Ureter (tissue), 1 donor: ENCODE data around the gene RYR3. TPM values are rescaled to one million over a fixed set of nuclear protein-coding genes. Genes with fewer than 3 reads are reported as not detected.

Experiments
- DNase-seq: peaks from one replicate; pipeline ENCODE4 v3.0.0-alpha.2; 2020; ENCODE audit warnings: low spot score
- total RNA-seq: library from RNA; stranded (reverse); gene quantifications from one replicate; pipeline ENCODE4 v1.2.4, GENCODE V29; 2023
- donor health status: DM: yes; HTN: yes; CAD: no.

RYR3 gene
- total RNA-seq, 1 donor from 2014 or later, result 10.6 TPM

DNA sequence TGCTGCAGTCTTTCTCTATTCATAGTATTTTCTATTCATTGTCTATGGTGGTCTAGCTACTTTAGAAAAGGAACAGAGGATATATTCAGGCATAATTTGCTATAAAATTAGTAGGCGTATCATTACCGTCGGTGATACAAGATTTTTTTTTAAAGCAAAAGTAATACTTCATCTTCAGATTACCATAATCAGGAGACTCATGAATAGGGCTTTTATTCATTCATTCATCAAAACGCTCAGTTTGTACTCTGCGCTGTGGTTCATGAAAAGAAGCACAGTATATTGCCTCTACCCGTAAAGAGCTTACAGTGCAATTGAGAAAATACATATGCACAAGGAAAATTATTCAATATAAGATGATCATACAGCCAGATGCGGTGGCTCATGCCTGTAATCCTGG lies 520.9 kb downstream of the RYR3 start:
- no peak for DNase-seq

DNA sequence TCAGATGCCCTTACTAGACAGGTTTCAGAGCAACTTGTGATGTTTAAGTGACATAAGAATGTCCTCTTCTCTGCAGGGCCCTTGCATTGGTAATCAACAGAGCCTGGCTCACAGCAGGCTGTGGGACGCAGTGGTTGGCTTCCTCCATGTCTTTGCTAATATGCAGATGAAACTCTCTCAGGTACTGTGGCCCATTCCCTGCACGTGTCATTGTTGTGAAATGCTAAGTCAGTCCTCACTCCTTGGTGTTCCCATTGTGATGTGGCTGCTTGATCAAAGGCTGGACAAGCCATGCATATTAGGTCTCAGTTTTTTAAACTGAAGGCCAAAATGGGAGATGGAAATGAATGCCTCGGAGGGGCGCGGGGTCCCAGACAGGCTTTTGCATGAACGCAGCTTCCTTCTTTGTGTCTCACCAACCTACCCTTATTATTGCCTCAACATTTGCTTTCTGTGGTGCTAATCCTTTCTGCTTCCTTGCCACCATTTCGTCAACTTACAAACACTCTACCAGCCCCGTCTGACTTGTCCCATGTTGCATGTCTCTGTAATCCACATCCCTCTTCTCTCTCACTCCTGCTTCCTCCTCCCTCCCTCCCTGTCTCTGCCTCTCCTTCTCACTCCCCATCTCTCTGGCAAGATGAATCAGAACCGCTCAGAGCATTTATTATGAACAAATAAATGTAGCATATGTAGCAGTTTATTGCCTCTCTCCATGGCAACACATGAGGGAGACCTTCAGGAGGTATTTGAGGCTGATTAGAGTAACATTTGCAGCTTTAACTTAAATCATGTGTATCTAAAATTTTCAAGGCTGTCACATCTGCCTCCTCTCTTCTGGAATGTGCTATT lies 524.4 kb downstream of the RYR3 start:
- no peak for DNase-seq

DNA sequence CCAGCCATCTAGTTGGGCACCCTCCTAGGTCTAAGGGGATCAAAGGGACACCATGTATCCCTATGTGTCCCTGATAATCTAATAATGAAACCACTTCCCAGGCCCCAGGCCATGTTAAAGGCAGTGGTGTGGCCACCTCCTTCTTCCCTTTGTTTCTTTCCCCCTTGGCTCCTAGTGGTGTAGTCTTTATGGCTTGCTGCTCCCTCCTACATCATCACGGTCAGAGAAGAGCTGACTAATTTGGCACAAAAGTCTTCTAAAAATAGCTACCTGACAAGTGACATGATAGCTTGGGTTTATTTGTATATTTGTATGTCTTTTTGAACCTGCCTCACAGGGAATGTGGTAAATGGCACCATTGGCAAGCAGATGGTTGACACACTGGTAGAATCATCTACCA lies 526.5 kb downstream of the RYR3 start:
- no peak for DNase-seq

DNA sequence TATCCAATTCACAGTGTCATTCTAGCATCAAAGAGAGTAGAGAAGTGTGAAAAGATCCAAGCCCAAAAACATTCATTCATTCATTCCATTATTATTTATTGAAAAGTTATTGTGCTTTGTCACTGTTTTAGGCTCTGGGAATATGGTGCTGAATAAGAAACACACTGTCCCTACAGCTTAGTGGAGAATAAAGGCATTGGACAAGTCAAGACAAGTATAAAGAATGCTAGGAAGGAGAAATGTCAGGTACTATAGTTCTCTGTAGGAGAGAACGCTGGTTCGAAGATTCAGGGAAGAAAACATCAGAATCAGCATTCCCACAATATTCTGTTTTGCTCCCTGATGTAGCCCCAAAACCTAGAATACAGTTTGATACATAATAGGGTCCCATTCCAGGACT lies 528.8 kb downstream of the RYR3 start:
- no peak for DNase-seq

DNA sequence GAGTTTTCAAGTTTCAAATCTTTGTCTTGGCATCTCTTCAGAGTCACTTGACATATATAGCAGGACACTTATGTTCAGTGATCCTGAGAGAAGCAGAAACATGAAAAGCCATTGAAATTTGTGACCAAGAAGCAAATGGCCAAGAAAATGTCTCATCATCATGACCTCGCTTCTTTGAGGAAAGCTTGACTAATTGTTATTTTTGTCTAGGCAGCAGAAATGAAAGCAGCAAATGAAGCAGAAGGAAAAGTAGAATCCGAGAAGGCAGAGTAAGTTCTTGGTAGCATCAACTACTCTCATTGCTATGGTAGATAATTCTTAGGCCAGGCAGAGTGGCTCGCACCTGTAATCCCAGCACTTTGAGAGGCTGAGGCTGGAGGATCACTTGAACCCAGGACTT lies 529.8 kb downstream of the RYR3 start:
- no peak for DNase-seq

DNA sequence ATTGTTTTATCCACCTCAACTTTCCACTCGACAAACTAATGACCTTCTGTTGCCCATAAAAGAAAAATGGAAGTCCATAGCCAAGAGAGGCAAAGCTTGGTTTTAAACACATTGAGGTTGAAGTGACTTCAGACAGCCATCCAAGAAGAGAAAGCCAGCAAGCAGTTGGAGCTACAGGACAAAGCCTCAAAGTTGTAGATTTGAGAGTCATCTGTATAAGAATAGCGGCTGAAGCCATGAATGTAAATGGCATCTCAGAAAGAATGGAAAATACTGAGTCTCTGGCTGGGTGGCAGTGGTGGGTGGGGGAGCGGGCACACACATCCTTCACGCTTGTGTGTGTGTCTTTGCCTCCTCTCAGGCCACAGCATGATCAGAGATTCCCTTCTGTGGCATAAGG lies 533.4 kb downstream of the RYR3 start:
- DNase-seq, result no peak

DNA sequence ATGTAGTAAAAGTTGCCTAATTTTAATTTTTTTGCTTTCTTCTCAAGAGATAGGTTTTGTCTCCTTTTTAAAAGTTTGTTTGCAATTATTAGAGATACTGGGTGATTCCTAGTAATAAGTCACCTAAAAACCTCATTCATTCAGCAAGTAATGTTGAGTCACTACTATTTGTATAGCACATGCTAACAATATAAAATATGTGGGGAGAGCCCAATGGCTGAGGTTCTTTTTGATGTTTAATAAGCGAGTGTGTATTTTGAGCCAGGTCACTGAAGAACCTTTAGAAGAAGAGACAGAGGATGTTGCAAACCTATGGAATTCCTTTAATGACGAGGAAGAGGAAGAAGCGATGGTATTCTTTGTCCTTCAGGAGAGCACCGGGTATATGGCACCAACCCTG lies 533.8 kb downstream of the RYR3 start:
- no peak for DNase-seq

DNA sequence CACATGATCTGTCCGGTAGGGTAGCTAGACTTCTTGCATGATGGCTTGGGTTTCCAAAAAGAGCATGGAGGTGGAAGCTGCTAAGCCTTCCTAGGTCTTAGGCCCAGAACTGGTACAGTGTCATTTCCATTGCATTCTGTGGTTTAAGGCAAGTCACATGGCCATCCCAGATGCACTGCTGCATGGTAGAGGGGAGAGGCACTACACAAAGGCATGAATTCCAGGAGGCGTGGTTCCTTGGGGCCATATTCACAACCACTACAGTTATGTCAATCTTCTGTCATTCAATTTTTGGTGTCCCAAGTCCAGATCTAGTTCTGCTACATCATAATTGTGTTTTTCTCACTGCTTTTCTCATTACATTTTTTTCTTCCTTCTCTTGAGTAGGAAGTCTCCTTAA lies 535.4 kb downstream of the RYR3 start:
- no peak for DNase-seq

DNA sequence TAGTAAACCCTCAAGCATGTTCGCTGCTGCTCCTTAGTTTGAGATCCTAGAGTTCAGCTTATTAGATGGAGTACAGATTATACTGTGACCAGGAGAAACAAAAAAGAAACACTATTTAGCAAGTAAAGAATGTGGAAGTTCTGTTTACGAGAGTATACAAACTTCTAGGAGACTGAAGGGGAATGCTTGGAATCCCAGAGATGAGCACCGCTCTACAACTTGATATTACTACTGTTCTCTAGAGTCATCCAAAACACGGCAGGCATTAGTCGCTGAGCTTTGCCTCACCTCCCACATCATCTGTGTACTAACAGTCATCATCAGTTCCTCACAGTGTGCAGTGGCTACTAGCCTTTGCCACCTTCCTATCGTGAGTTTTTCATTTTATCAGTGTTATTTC lies 536.1 kb downstream of the RYR3 start:
- no peak for DNase-seq

DNA sequence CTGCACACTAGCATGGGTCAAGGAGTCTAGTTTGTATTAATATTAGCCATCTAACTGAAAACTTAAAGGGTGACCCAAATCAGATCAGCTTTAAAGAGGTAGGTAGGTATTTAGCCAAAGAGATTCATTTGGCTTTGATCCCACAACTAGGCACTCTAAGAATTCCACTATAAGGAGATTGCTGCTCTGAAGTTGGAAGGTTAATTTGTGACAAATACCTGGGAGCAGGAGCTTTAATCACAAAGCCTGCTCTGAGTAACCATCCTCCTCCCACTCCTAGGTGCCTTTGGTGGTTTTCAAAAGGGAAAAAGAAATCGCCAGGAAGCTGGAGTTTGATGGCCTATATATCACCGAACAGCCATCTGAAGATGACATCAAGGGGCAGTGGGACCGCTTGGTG lies 537.2 kb downstream of the RYR3 start:
- no peak for DNase-seq

DNA sequence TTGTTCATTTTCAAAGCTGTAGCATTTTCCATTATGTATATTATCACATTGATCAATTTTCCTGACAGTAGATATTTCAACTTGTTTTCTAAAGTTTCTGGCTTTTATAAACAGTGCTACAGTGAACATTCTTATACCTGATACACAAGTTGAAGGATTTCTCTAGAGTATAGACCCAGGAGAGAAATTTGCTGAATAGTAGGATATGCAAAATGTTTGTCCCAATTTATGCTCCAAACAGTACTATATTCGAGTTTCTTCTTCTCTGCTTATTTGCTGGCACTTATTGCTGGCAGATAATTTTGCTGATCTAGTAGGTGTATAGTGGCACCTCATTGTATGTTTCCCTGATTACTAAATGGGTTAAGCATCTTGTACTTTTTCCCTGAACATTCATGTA lies 540.3 kb downstream of the RYR3 start:
- DNase-seq, result no peak

DNA sequence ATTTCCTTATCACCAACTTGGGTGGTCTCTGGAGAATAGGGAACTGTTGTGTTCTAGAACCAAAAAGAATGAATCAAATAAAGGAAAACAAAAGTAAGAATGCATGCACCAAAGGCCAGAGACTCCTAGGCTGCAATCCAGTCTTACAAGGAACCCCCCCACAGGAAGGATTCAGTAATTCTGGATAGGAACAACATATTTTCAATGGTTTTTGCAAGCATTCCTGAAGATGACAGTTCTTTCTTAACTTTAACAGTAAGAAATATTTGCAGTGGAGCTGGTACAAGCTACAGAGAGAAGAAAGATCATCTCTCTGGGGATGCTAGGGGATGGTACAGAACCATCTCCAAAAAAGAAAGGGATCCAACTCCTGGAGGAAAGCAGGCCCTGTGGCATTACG lies 541.3 kb downstream of the RYR3 start:
- DNase-seq, result no peak

DNA sequence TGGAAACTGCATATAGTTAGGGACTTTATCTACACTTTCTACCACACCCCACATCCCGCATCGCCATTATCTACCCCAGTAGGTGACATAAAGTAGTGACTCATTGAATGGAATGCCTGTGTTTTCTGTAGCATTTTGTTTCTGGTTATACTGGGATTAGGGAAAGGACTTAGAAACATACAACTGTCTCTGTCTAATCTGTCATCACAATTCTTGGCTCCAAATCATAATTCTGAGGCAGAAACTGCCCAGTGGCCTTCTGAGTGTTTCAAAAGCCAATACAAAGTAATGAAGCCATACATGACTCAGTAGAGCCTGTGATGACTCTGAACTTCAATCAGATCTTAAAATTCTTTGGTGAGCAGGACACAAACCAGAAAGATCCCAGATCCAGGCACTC lies 541.8 kb downstream of the RYR3 start:
- no peak for DNase-seq

DNA sequence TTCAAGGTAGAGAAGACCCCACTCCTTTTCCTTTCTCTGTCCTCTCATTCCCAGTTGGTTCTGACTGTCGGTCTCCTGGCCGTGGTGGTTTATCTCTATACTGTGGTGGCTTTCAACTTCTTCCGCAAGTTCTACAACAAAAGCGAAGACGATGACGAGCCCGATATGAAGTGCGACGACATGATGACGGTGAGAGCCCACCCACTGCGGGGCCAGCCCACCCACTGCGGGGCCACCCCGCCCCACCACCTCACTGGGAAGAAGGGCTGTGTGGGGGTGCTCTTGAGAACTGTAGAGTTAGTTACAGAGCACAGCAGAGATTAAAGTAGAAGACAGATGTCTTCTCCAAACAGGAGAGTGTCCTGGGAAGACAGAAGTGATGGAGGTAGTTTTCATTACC lies 547.0 kb downstream of the RYR3 start:
- no peak for DNase-seq

DNA sequence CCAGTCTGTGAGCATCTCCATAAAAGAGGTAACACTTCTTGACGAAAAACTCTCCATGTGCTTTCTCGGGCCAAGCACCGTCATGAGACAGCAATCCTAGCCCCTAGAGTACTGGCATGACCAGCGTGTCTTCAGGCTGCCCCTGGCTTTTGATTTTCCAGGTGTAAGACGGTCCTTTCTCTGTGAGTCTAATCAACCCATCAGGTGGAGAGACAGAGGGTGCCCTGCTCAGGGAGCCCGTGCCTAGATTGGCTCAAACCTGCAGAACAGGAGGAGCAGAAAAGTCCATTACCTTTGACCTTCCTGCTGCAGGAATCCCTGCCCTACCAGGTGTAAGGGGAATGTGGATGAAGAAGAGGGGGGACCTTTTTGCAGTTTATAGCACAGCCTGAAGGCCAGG lies 548.1 kb downstream of the RYR3 start:
- DNase-seq, result no peak

DNA sequence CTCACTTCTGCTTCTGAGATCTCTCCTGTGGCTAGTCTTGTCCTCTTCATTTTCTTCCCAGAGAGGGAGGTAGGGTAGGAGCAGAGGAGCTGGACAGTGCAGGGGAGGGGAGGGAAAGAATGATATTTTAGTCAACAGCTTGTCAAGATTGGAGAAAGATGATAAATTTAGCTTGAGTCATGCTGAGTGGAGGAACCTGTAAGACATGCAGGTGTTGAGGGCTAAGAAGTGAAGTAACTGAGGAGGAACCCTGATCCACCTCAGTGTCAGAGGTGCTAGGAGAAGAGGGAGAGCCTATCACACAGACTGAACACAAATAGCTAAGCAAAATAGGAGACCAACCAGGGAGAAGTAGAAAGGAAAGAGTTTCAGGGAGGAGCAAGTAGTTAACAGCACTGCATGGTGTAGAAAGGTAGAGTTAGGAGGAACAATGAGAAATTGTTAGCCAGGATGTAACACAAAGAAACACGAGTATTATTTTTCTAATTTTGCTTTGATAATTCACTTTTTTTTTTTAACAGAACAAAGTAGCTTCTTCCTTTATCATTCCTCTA lies 549.3 kb downstream of the RYR3 start:
- DNase-seq, result no peak

DNA sequence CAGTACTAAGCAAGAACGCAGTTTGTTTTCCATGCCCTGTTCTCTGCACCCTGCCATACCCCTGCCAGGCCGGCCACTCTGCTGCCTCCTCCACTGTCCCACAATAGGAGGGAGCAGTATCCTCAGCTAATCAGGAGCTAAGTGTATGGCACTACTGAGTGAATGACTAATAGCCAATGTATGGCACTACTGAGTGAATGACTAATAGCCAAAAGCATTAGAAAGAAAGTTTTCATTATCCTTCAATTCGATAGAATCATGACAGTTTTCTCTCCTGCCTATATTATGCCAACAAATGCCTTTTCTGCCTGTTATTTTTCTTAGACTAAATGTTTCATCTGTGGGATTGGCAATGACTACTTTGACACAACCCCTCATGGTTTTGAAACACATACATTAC lies 550.0 kb downstream of the RYR3 start:
- no peak for DNase-seq

DNA sequence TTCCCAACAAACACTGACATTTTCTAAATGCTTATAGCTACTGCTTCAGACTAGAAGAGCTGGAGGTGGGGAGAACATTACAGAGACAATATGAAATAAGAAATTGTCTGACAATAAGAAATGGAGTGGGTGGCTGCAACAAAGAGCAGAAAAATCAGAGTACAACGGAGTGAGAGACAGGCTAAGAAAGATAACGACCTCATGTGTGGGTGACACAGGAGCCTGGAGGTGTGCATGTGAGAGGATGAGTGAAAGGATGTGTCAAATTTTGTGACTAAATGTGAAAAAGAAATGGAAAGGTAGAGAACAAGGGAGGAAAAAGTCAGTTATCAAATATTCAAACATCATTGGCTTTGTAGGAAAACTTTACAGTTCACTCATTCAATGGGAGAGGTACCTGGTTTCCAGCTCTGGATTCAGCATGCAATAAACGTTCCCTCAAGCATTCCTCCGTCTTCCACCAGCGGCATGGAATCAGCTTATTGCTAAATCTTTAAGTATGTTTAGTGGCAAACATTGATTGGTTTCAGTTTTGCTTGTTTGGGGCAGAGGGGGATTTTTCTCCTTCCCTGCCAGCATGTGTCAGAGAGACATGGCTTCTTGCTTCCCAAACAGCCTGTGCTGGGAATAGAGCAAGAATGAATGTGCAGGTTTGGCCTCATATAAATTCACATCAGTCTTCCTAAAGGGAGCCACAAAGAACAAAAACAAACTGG lies 553.8 kb downstream of the RYR3 start:
- no peak for DNase-seq

DNA sequence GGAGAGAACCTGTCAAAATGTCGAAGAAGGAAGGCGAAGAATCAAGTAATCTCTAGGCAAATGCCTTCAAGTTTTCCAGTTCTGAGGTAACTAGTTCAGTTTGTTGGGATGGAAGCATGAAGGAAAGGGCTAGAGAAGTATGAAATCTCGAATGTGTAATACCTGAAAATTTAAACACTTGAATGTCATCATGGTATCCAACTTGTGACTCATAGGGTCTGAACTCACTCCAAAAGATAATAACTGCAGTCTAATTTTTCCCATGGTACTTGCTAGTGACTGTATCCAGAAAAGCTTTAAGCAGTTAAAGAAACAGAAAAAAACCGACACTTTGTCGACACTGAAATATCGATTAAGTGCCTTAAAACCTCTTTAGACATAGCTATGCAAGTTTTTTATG lies 554.6 kb downstream of the RYR3 start:
- no peak for DNase-seq

DNA sequence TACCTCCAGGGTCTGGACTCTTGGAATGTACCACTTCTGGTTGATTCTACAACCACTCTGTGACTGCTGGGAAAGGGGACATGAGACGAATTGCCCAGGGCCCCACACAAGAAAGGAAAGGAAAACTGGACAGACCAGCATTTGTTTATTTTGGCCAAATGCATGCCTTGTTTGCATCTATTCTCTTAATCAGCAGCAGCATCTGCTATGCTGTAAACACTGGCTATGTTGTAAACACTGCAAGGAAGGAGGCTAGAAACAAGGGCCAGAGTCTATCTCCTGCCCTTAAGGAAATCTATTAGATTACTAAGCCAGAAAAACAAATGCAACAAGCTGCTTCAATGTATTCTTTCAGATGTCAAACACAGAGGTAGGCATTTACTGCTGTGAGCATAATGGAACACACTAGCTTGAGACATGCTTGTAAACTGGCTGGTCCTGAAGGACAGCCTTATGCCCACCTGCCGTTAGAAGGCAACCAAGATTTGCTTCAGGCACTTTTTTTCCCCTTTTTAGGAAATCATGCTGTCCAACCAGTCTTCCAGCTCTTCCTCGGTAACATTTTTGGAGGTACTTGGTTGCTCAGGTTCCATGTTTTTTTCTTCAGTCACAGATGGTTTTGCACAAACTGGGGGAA lies 555.5 kb downstream of the RYR3 start:
- no peak for DNase-seq

DNA sequence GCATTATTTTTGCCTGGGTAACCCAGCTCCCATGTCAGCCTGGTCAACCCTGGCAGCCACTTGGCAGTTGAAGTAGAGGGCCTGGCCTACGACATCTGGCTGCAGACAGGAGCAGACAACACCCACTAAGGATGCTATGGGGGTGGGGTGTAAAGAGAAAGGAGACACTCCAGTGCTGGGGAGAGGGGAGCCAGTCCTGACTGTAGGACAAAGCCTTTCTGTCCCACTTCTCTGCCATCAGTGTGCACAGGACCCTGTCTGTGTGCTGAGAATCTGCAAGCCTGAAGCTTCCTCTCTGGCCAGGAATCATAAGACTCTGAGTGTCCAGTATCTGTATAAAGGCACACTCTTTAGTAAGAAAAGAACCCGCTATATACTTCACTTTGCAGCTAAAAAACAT lies 561.2 kb downstream of the RYR3 start:
- no peak for DNase-seq

DNA sequence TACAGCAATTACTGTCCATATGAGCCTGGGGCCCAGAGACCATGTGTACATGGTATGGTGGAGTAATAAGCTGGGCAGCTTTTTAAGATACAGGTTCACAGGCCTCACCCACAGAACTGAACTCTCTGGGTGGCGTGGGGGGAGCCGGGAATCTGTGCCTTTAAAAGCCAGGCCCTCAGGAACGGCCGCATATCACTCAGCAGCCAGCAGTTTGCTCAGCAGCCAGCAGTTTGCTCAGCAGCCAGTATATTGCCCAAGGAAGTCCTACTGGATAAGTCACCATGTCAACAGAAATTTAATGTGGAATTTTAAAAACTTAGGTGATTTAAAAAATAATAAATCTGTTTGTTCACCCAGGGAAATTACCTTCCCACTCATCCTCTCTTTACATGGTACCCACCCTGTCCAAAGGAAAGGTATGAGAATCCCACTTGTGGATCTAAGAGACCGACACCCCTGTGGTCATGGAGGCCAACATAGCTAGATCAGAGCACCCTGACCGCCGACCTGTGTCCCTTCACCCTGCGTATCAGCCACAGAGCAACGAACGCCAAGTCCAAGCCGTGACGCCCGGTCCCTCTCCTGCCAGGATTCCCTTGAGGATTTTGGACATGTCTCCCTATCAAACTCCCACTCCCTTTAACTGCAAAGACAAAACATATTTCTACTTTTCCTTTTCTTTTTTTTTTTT lies 561.8 kb downstream of the RYR3 start:
- no peak for DNase-seq
